SK-N-SH (cell line): ENCODE results near the gene NXPH4. TPM values are rescaled to one million over a fixed set of nuclear protein-coding genes. Genes with fewer than 3 reads are reported as not detected.

Experiments used
- CTCF ChIA-PET: fragments of 300-600, 350-600 bp; formaldehyde crosslinking; extraction: SDS; loops from one replicate; lab custom pipeline; 2021; lab: Yijun Ruan, JAX
- POLR2A ChIA-PET: fragments of 350-600 bp; sonication (Branson Sonifier 250); formaldehyde crosslinking; extraction: SDS; loops from one replicate; lab custom pipeline; 2020; ENCODE audit warnings: antibody characterized with exemption, inconsistent platforms; lab: Yijun Ruan, JAX
- DNase-seq: peaks from one replicate; pipeline ENCODE4 v3.0.0; 2012
- H2AFZ ChIP-seq: fragments of 200-600 bp; sonication (generic); 2 replicates; pipeline ENCODE4 v1.8.1; 2016; ENCODE audit warnings: antibody characterized with exemption, mild to moderate bottlenecking, low read depth
- H3F3A ChIP-seq: fragments of 200-600 bp; sonication (generic); replicated peaks from 2 replicates; pipeline ENCODE3; 2016; ENCODE audit warnings: antibody characterized with exemption, mild to moderate bottlenecking; ENCODE audit not compliant: insufficient read depth
- H3K27ac ChIP-seq, 2 experiments: fragments of 200-500 bp in 1 of 2; fragments of 200-600 bp in 1 of 2; sonication (Bioruptor generic) in 1 of 2; sonication (generic), shearing (Covaris generic) in 1 of 2; 2 replicates each; pipeline versions ENCODE4 v1.5.1 to v1.6.1; 2014 to 2016; ENCODE audit warnings: low read depth in 2 of 2, inconsistent platforms in 1 of 2, low read length in 1 of 2, mild to moderate bottlenecking in 1 of 2, mixed read lengths in 1 of 2
- H3K27me3 ChIP-seq: fragments of 200-600 bp; sonication (generic), shearing (Covaris generic); 2 replicates; pipeline ENCODE4 v1.6.1; 2016; ENCODE audit warnings: mixed run types; ENCODE audit not compliant: insufficient read depth
- H3K36me3 ChIP-seq, 2 experiments: fragments of 200-500 bp in 1 of 2; fragments of 200-600 bp in 1 of 2; sonication (Bioruptor generic) in 1 of 2; sonication (generic) in 1 of 2; replicated peaks in 1 of 2; 2 replicates each; pipeline versions ENCODE3 to v1.5.1; 2014 to 2016; ENCODE audit warnings: low read length in 1 of 2, mild to moderate bottlenecking in 1 of 2; ENCODE audit not compliant: insufficient read depth in 2 of 2, control insufficient read depth in 1 of 2
- H3K4me1 ChIP-seq, 2 experiments: fragments of 200-500 bp in 1 of 2; fragments of 200-600 bp in 1 of 2; sonication (Bioruptor generic) in 1 of 2; sonication (generic), shearing (Covaris generic) in 1 of 2; 2 replicates each; pipeline versions ENCODE4 v1.5.1 to v1.6.1; 2014 to 2016; ENCODE audit warnings: low read depth in 1 of 2, low read length in 1 of 2, mixed run types in 1 of 2; ENCODE audit not compliant: insufficient read depth in 2 of 2, control insufficient read depth in 1 of 2
- H3K4me2 ChIP-seq: fragments of 200-600 bp; sonication (generic), shearing (Covaris generic); 2 replicates; pipeline ENCODE4 v1.6.1; 2017; ENCODE audit warnings: mixed run types
- H3K4me3 ChIP-seq, 2 experiments: fragments of 200-500 bp in 1 of 2; fragments of 200-600 bp in 1 of 2; sonication (Bioruptor generic) in 1 of 2; sonication (generic), shearing (Covaris generic) in 1 of 2; 2 replicates each; pipeline versions ENCODE4 v1.5.1 to v1.8.1; 2014 to 2016; ENCODE audit warnings: low read depth in 2 of 2, inconsistent platforms in 1 of 2, low read length in 1 of 2, mild to moderate bottlenecking in 1 of 2, mixed read lengths in 1 of 2, moderate library complexity in 1 of 2
- H3K79me2 ChIP-seq: fragments of 200-600 bp; sonication (generic); 2 replicates; pipeline ENCODE4 v1.8.1; 2017; ENCODE audit warnings: mild to moderate bottlenecking; ENCODE audit not compliant: insufficient read depth
- H3K9ac ChIP-seq: fragments of 200-600 bp; sonication (generic); 2 replicates; pipeline ENCODE4 v1.6.1; 2017; ENCODE audit warnings: mixed run types
- H3K9me2 ChIP-seq: fragments of 200-600 bp; sonication (generic); 2 replicates; pipeline ENCODE4 v1.6.1; 2017; ENCODE audit warnings: mixed run types
- H3K9me3 ChIP-seq: fragments of 200-600 bp; sonication (generic); 2 replicates; pipeline ENCODE4 v1.6.1; 2017; ENCODE audit warnings: mixed run types, mild to moderate bottlenecking, moderate library complexity
- H4K20me1 ChIP-seq: fragments of 200-600 bp; sonication (generic); 2 replicates; pipeline ENCODE4 v1.6.1; 2017; ENCODE audit warnings: mild to moderate bottlenecking, mixed run types; ENCODE audit not compliant: insufficient read depth
- CHD2 ChIP-seq: fragments of 150-350 bp; IDR thresholded peaks from 2 replicates; pipeline ENCODE4 v1.6.1; 2018; ENCODE audit warnings: low read length; ENCODE audit not compliant: partially characterized antibody
- FOXM1 ChIP-seq: IDR thresholded peaks from 2 replicates; pipeline ENCODE4 v1.4.0; 2012; ENCODE audit warnings: low read depth, mild to moderate bottlenecking
- GABPA ChIP-seq: IDR thresholded peaks from 2 replicates; pipeline ENCODE4 v1.4.0; 2012; ENCODE audit warnings: low read depth, mild to moderate bottlenecking
- GATA2 ChIP-seq: sonication (generic); formaldehyde crosslinking; IDR thresholded peaks from 2 replicates; pipeline ENCODE4 v1.5.0; 2020; ENCODE audit warnings: mild to moderate bottlenecking, missing genetic modification reagents
- JUND ChIP-seq: IDR thresholded peaks from 2 replicates; pipeline ENCODE4 v1.4.0; 2012
- MXI1 ChIP-seq: IDR thresholded peaks from 2 replicates; pipeline ENCODE4 v1.6.1; 2012; ENCODE audit warnings: mild to moderate bottlenecking, low read depth, low read length, improper control_type of control experiment
- NFIC ChIP-seq: IDR thresholded peaks from 2 replicates; pipeline ENCODE4 v1.4.0; 2012; ENCODE audit warnings: borderline replicate concordance
- NRF1 ChIP-seq: IDR thresholded peaks from 2 replicates; pipeline ENCODE4 v1.6.1; 2012; ENCODE audit warnings: low read depth, mild to moderate bottlenecking, low read length
- RAD21 ChIP-seq: IDR thresholded peaks from 2 replicates; pipeline ENCODE4 v1.6.1; 2012; ENCODE audit warnings: mild to moderate bottlenecking, low read length
- RFX5 ChIP-seq: IDR thresholded peaks from 2 replicates; pipeline ENCODE4 v1.6.1; 2012; ENCODE audit warnings: mild to moderate bottlenecking, improper control_type of control experiment, low read length
- SIN3A ChIP-seq: IDR thresholded peaks from 2 replicates; pipeline ENCODE4 v1.6.1; 2012; ENCODE audit warnings: low read depth, mild to moderate bottlenecking, low read length, moderate library complexity, borderline replicate concordance
- TCF12 ChIP-seq: IDR thresholded peaks from 2 replicates; pipeline ENCODE4 v1.4.0; 2012
- TEAD4 ChIP-seq: IDR thresholded peaks from 2 replicates; pipeline ENCODE4 v1.4.0; 2012; ENCODE audit warnings: mild to moderate bottlenecking, borderline replicate concordance; ENCODE audit not compliant: insufficient read depth
- YY1 ChIP-seq: IDR thresholded peaks from 2 replicates; pipeline ENCODE4 v1.4.0; 2012; ENCODE audit warnings: low read depth, mild to moderate bottlenecking
- WGBS: methylation state at CpG from one replicate; pipeline ENCODE4 v1.1.6; 2017; ENCODE audit warnings: low lambda C conversion rate; 5-methylcytosine and 5-hydroxymethylcytosine counted together
- polyA plus RNA-seq, 3 experiments: library from polyadenylated mRNA; depleted of rRNA; stranded (reverse); fragments of >200 nt; gene quantifications; 2 replicates each; pipeline ENCODE4 v1.2.3, GENCODE V29; 2012
- TF ChIP-seq, protein P1 (sequence below): fragments of 200-600 bp; sonication (generic); IDR thresholded peaks from 2 replicates; pipeline ENCODE4 v1.6.1; 2017; ENCODE audit warnings: antibody characterized with exemption, mild to moderate bottlenecking, moderate library complexity
- TF ChIP-seq, protein P2 (sequence below): IDR thresholded peaks from 2 replicates; pipeline ENCODE4; 2012
- TF ChIP-seq, protein P3 (sequence below): IDR thresholded peaks from 2 replicates; pipeline ENCODE4 v1.4.0; 2012; ENCODE audit warnings: low read depth
- TF ChIP-seq, protein P4 (sequence below): IDR thresholded peaks from 2 replicates; pipeline ENCODE4 v1.4.0; 2012; ENCODE audit warnings: low read depth, borderline replicate concordance

NXPH4 gene
- polyA plus RNA-seq, 1 of the 3 experiments (the other 2 are of a cell fraction): 0.31 TPM

DNA sequence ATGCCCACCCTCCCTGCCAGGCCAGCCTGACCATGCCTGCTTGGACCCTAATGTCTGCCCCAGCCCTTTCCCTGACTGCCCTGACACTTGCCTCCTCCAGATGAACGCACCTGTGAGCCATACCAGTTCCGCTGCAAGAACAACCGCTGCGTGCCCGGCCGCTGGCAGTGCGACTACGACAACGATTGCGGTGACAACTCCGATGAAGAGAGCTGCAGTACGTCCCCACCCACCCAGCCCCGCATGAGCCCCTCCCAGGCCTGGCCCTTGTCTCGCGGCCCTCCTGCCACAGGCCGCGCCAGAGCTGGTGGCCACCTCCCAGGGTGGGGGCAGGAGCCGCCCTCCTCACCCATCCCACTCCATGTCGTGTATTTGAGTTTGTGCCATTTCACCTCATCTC lies 14.3 kb upstream of the NXPH4 start:
- 96% methylated on average over 17 of the region's 19 CpGs for WGBS
- H3K36me3 ChIP-seq: peaks cover 5 to 69% of the 10 kb centered on the region in 2 experiments
- CTCF ChIA-PET: interaction anchor here (1.0 to 1.8 kb wide), 3 partner anchors 10 to 42 kb away, joined by 3 to 5 read pairs (median 4); no protein-coding TSS in a partner anchor

DNA sequence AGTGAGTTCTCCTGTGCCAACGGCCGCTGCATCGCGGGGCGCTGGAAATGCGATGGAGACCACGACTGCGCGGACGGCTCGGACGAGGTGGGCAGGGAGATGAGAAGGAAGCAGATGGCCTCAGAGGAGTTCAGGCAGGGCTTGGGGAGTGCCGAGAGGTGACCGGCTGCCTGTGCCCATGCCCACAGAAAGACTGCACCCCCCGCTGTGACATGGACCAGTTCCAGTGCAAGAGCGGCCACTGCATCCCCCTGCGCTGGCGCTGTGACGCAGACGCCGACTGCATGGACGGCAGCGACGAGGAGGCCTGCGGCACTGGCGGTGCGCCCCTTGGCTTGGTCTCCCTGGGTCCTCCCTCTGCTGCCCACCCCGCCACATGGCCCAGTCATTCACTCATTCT lies 13.4 kb upstream of the NXPH4 start:
- no peak for DNase-seq
- H4K20me1 ChIP-seq: no peaks in the 10 kb centered on the region
- no peak for TF ChIP-seq NFIC
- TF ChIP-seq GABPA: no peak
- no peak for TF ChIP-seq NRF1
- no peak for TF ChIP-seq TCF12
- TF ChIP-seq MXI1: no peak
- TF ChIP-seq, protein P1, sequence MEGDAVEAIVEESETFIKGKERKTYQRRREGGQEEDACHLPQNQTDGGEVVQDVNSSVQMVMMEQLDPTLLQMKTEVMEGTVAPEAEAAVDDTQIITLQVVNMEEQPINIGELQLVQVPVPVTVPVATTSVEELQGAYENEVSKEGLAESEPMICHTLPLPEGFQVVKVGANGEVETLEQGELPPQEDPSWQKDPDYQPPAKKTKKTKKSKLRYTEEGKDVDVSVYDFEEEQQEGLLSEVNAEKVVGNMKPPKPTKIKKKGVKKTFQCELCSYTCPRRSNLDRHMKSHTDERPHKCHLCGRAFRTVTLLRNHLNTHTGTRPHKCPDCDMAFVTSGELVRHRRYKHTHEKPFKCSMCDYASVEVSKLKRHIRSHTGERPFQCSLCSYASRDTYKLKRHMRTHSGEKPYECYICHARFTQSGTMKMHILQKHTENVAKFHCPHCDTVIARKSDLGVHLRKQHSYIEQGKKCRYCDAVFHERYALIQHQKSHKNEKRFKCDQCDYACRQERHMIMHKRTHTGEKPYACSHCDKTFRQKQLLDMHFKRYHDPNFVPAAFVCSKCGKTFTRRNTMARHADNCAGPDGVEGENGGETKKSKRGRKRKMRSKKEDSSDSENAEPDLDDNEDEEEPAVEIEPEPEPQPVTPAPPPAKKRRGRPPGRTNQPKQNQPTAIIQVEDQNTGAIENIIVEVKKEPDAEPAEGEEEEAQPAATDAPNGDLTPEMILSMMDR: no peak
- no peak for TF ChIP-seq CHD2
- no peak for TF ChIP-seq FOXM1
- no peak for TF ChIP-seq RAD21
- no peak for TF ChIP-seq SIN3A
- TF ChIP-seq, protein P2, sequence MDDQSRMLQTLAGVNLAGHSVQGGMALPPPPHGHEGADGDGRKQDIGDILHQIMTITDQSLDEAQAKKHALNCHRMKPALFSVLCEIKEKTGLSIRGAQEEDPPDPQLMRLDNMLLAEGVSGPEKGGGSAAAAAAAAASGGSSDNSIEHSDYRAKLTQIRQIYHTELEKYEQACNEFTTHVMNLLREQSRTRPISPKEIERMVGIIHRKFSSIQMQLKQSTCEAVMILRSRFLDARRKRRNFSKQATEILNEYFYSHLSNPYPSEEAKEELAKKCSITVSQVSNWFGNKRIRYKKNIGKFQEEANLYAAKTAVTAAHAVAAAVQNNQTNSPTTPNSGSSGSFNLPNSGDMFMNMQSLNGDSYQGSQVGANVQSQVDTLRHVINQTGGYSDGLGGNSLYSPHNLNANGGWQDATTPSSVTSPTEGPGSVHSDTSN: no peak
- TF ChIP-seq YY1: no peak
- TF ChIP-seq TEAD4: no peak
- TF ChIP-seq GATA2 (CRISPR knock-in tag): no peak
- no peak for TF ChIP-seq RFX5
- ChIA-PET POLR2A (no interaction called here), CTCF (no interaction called here)
- H3F3A ChIP-seq: no peaks in the 10 kb centered on the region
- no peak overlapping the region for H3K27ac ChIP-seq
- H3K27me3 ChIP-seq: no peaks in the 10 kb centered on the region
- no peak overlapping the region for H3K4me3 ChIP-seq
- no peak overlapping the region for H3K9ac ChIP-seq
- H3K4me2 ChIP-seq: no peak overlapping the region
- H3K9me3 ChIP-seq: no peaks in the 10 kb centered on the region
- no peaks in the 10 kb centered on the region for H3K4me1 ChIP-seq
- WGBS: 96% methylated on average over 27 of the region's 28 CpGs
- H3K79me2 ChIP-seq: no peaks in the 10 kb centered on the region
- no peak overlapping the region for H2AFZ ChIP-seq
- no peaks in the 10 kb centered on the region for H3K9me2 ChIP-seq
- peaks cover 5 to 62% of the 10 kb centered on the region in 2 experiments for H3K36me3 ChIP-seq

More for the DNA sequence above, 14.3 kb upstream of the NXPH4 start:
- Histone ChIP-seq H3K4me3 (no peak overlapping the region), H3K4me1 (no peaks in the 10 kb centered on the region), H3K27ac (no peak overlapping the region), H3K9me3 (no peaks in the 10 kb centered on the region), H3K9me2 (no peaks in the 10 kb centered on the region), H3K9ac (no peak overlapping the region), H3K79me2 (no peaks in the 10 kb centered on the region), H3K27me3 (no peaks in the 10 kb centered on the region), H3K4me2 (no peak overlapping the region), H4K20me1 (no peaks in the 10 kb centered on the region), H3F3A (no peaks in the 10 kb centered on the region), H2AFZ (no peak overlapping the region)
- POLR2A ChIA-PET: no interaction called here
- no peak for DNase-seq
- TF ChIP-seq, protein P3, sequence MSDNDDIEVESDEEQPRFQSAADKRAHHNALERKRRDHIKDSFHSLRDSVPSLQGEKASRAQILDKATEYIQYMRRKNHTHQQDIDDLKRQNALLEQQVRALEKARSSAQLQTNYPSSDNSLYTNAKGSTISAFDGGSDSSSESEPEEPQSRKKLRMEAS: no peak
- no peak for TF ChIP-seq GABPA
- no peak for TF ChIP-seq JUND
- TF ChIP-seq, protein P4, sequence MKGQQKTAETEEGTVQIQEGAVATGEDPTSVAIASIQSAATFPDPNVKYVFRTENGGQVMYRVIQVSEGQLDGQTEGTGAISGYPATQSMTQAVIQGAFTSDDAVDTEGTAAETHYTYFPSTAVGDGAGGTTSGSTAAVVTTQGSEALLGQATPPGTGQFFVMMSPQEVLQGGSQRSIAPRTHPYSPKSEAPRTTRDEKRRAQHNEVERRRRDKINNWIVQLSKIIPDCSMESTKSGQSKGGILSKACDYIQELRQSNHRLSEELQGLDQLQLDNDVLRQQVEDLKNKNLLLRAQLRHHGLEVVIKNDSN: no peak
- TF ChIP-seq, protein P1: no peak
